ENCODE results near the gene PTPN20.

PTPN20 gene

GRCh38 chr10:47033541-47034270 is 122.5 kb downstream of the PTPN20 start:
- TF ChIP-seq POLR2AphosphoS5 (IDR thresholded peaks at IDR 0.05; ENCODE audit: borderline replicate concordance, low read depth, low read length) (no peak), FOXP2 (optimal IDR thresholded peaks at IDR 0.05; ENCODE audit: control extremely low read depth, extremely low read length, insufficient read depth) (no peak), EZH2 (IDR thresholded peaks at IDR 0.05) (no peak)
- Histone ChIP-seq H3K27ac (no peak overlapping the region), H3K9ac (ENCODE audit: insufficient read length) (no peak overlapping the region), H3K9me3 (ENCODE audit: low read depth, low read length) (no peaks in the 10 kb centered on the region), H3K36me3 (ENCODE audit: insufficient read depth, low read length) (no peaks in the 10 kb centered on the region), H3K4me3 (no peak overlapping the region)
- DNase-seq (ENCODE audit: low read depth, low spot score): no peak

- H3K4me3 ChIP-seq: no peak overlapping the region
- TF ChIP-seq EZH2 (IDR thresholded peaks at IDR 0.05) (no peak), POLR2AphosphoS5 (IDR thresholded peaks at IDR 0.05; ENCODE audit: borderline replicate concordance, low read depth, low read length) (no peak)
- H3K9me3 ChIP-seq (ENCODE audit: low read depth, low read length): no peaks in the 10 kb centered on the region
- DNase-seq (ENCODE audit: low read depth, low spot score): no peak
- no peak overlapping the region for H3K27ac ChIP-seq
- H3K9ac ChIP-seq (ENCODE audit: insufficient read length): no peak overlapping the region
- no peaks in the 10 kb centered on the region for H3K36me3 ChIP-seq (ENCODE audit: insufficient read depth, low read length)
These were observed 123.3 kb downstream of the PTPN20 start for GRCh38 chr10:47034441-47035051.

- no peak for TF ChIP-seq FOXP2 (optimal IDR thresholded peaks at IDR 0.05; ENCODE audit: control extremely low read depth, extremely low read length, insufficient read depth)
- TF ChIP-seq EZH2 (IDR thresholded peaks at IDR 0.05): no peak
- no peak for TF ChIP-seq POLR2AphosphoS5 (IDR thresholded peaks at IDR 0.05; ENCODE audit: borderline replicate concordance, low read depth, low read length)
- no peaks in the 10 kb centered on the region for H3K9me3 ChIP-seq (ENCODE audit: low read depth, low read length)
- no peak overlapping the region for H3K9ac ChIP-seq (ENCODE audit: insufficient read length)
- no peak for DNase-seq (ENCODE audit: low read depth, low spot score)
- H3K4me3 ChIP-seq: no peak overlapping the region
- H3K36me3 ChIP-seq (ENCODE audit: insufficient read depth, low read length): no peaks in the 10 kb centered on the region
- H3K27ac ChIP-seq: no peak overlapping the region
These were observed 124.1 kb downstream of the PTPN20 start for GRCh38 chr10:47035171-47035818.

- TF ChIP-seq EZH2 (IDR thresholded peaks at IDR 0.05) (no peak), POLR2AphosphoS5 (IDR thresholded peaks at IDR 0.05; ENCODE audit: borderline replicate concordance, low read depth, low read length) (no peak)
- DNase-seq (ENCODE audit: low read depth, low spot score): no peak
- H3K4me3 ChIP-seq: no peak overlapping the region
- H3K36me3 ChIP-seq (ENCODE audit: insufficient read depth, low read length): no peaks in the 10 kb centered on the region
- H3K27ac ChIP-seq: no peak overlapping the region
- H3K9me3 ChIP-seq (ENCODE audit: low read depth, low read length): no peaks in the 10 kb centered on the region
- no peak overlapping the region for H3K9ac ChIP-seq (ENCODE audit: insufficient read length)
These were observed 124.7 kb downstream of the PTPN20 start for GRCh38 chr10:47035819-47036337.

GRCh38 chr10:47036771-47037170 is 125.5 kb downstream of the PTPN20 start:
- no peak overlapping the region for H3K27ac ChIP-seq
- no peak for DNase-seq (ENCODE audit: low read depth, low spot score)
- no peak overlapping the region for H3K4me3 ChIP-seq
- TF ChIP-seq EZH2 (IDR thresholded peaks at IDR 0.05) (no peak), POLR2AphosphoS5 (IDR thresholded peaks at IDR 0.05; ENCODE audit: borderline replicate concordance, low read depth, low read length) (no peak), FOXP2 (optimal IDR thresholded peaks at IDR 0.05; ENCODE audit: control extremely low read depth, extremely low read length, insufficient read depth) (no peak)
- H3K36me3 ChIP-seq (ENCODE audit: insufficient read depth, low read length): no peaks in the 10 kb centered on the region
- H3K9ac ChIP-seq (ENCODE audit: insufficient read length): no peak overlapping the region
- H3K9me3 ChIP-seq (ENCODE audit: low read depth, low read length): no peaks in the 10 kb centered on the region

- peak overlapping the region; percentile 62; the same call in 1 of the 2 replicates for H3K27ac ChIP-seq
- DNase-seq (ENCODE audit: low read depth, low spot score): peak; percentile 12
- H3K9me3 ChIP-seq (ENCODE audit: low read depth, low read length): no peaks in the 10 kb centered on the region
- H3K9ac ChIP-seq (ENCODE audit: insufficient read length): no peak overlapping the region
- TF ChIP-seq FOXP2 (optimal IDR thresholded peaks at IDR 0.05; ENCODE audit: control extremely low read depth, extremely low read length, insufficient read depth): no peak
- TF ChIP-seq EZH2 (IDR thresholded peaks at IDR 0.05): no peak
- no peak for TF ChIP-seq POLR2AphosphoS5 (IDR thresholded peaks at IDR 0.05; ENCODE audit: borderline replicate concordance, low read depth, low read length)
- no peaks in the 10 kb centered on the region for H3K36me3 ChIP-seq (ENCODE audit: insufficient read depth, low read length)
- H3K4me3 ChIP-seq: no peak overlapping the region
These were observed 126.6 kb downstream of the PTPN20 start for GRCh38 chr10:47037654-47038425.

- Histone ChIP-seq H3K9ac (ENCODE audit: insufficient read length) (no peak overlapping the region), H3K9me3 (ENCODE audit: low read depth, low read length) (no peaks in the 10 kb centered on the region), H3K36me3 (ENCODE audit: insufficient read depth, low read length) (no peaks in the 10 kb centered on the region), H3K4me3 (no peak overlapping the region), H3K27ac (no peak overlapping the region)
- TF ChIP-seq POLR2AphosphoS5 (IDR thresholded peaks at IDR 0.05; ENCODE audit: borderline replicate concordance, low read depth, low read length) (no peak), EZH2 (IDR thresholded peaks at IDR 0.05) (no peak), FOXP2 (optimal IDR thresholded peaks at IDR 0.05; ENCODE audit: control extremely low read depth, extremely low read length, insufficient read depth) (no peak)
- no peak for DNase-seq (ENCODE audit: low read depth, low spot score)
These were observed 127.8 kb downstream of the PTPN20 start for GRCh38 chr10:47038881-47039561.
